Psoas muscle (tissue), 8 donors: ENCODE results near the gene KCNK4. TPM values are rescaled to one million over a fixed set of nuclear protein-coding genes. Genes with fewer than 3 reads are reported as not detected.

Experiments
- ATAC-seq, 4 donors: fragments of 200-7000 bp; cut with Tn5 transposase; one replicate each; pipeline ENCODE4 v1.9.1; 2020; ENCODE audit warnings: moderate library complexity in 3 of 4, mild to moderate bottlenecking in 2 of 4
- DNase-seq, 2 donors: peaks; one replicate each; pipeline ENCODE4 v3.0.0-alpha.2; 2020
- H3K27ac ChIP-seq: fragments of 200-600 bp; one replicate; pipeline ENCODE4 v1.8.0; 2022
- H3K27me3 ChIP-seq, 3 donors: fragments of 200-600 bp in 1 of 3; one replicate each; pipeline versions ENCODE4 v1.6.1 to v1.8.0; 2013 to 2022; ENCODE audit warnings: low read length in 2 of 3, mild to moderate bottlenecking in 2 of 3, moderate library complexity in 1 of 3; ENCODE audit not compliant: insufficient read depth in 3 of 3
- H3K36me3 ChIP-seq, 2 donors: fragments of 200-600 bp in 1 of 2; one replicate each; pipeline versions ENCODE4 v1.6.1 to v1.8.0; 2013 to 2022; ENCODE audit warnings: low read depth in 1 of 2, mild to moderate bottlenecking in 1 of 2, moderate library complexity in 1 of 2; ENCODE audit not compliant: insufficient read depth in 1 of 2
- H3K4me1 ChIP-seq: fragments of 200-600 bp; one replicate; pipeline ENCODE4 v1.8.0; 2022
- H3K4me3 ChIP-seq: fragments of 200-600 bp; one replicate; pipeline ENCODE4 v1.8.0; 2022; ENCODE audit warnings: mild to moderate bottlenecking
- H3K9me3 ChIP-seq: fragments of 200-600 bp; one replicate; pipeline ENCODE4 v1.8.0; 2022
- WGBS, 3 donors: extraction: QIAGEN DNeasy Blood & Tissue Kit; methylation state at CpG; one replicate each; pipeline versions ENCODE4 v1.1.6 to v1.1.7; 2013; 5-methylcytosine and 5-hydroxymethylcytosine counted together
- intact Hi-C, 2 donors: fragments of 100-400 bp; cut with DNase I; formaldehyde crosslinking; loops; one replicate each; pipeline versions ENCODE4 v1.11.0 to v1.14.2; 2022
- polyA plus RNA-seq, 3 donors: library from polyadenylated mRNA; stranded (reverse); fragments of 200-250 nt; gene quantifications; one replicate each; pipeline ENCODE4 v1.2.3, GENCODE V29; 2013
- total RNA-seq, 4 donors: library from RNA; stranded (reverse); fragmentation: NEBNext Ultra II Directional in 2 of 4; extraction: Animal tissue kit (Norgen Biotek cat#: 25700) in 2 of 4; gene quantifications; one replicate each; pipeline versions ENCODE4 v1.2.1 to v1.2.4, GENCODE V29; 2021 to 2023
- TF ChIP-seq, protein P1 (sequence below): fragments of 200-600 bp; IDR thresholded peaks from one replicate; pipeline ENCODE4 v1.8.0; 2022; ENCODE audit warnings: antibody characterized with exemption
- donor health status: healthy with polysubstance abuse.
- donor health status: DM: no; HTN: no; CAD: no; lungs with moderate emphysema.
- donor health status: Bipolar disorder and iron deficiency.
- donor health status: healthy.
- donor health status: DM: yes; HTN: yes; CAD: no.
- donor health status: DM: no; HTN: no; CAD: no.
- donor health status: DM: no; HTN: no; CAD: no.
- donor health status: DM: yes; HTN: yes; CAD: no.

Gene KCNK4
- total and polyA plus RNA-seq, 7 donors: not detected

DNA sequence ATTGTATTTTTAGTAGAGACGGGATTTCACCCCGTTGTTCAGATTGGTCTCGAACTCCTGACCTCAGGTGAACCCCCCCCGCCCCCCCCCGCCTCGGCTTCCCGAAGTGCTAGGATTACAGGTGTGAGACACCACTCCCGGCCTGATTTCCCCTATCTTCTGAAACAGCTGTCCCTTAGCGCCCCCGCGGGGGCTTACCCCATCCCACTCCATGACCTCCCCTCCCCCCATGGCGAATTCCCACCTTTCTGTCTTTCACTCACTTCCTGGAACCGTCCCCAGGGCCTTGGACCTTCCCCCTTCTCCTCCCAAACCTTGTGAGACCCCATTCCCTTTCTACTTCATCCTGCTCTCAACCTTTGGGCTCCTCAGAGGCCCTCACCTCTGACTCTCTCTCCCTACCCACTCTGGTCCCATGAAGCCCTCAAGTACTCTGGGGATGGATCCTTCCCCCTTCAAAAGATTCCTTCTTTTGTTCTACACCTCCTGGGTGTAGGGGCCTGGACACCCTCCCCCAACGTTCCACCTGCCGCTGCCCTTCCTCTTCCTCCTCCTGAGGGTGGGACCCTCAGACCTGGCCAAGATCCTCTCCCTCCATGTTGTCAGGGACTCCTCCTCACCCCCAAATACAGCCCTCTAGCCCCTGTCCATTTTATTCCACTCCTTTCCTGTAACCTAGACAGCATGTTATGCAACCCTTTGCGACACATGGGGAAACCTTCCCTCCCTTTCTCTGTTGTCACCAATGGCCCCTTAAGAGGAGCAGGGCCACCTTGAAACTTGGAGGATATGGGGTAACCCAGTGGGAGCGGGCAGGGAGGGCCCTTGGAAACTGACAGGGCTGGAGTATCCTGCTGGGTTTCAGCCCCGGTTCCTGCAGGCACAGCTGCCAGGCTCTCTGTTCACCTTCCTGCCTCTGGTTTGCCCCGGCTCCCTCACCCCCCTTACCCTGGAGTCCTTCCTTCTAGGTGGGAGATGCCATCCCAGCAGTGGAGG, 28.0 kb downstream of the KCNK4 start:
- no peaks in the 10 kb centered on the region for H3K9me3 ChIP-seq
- ATAC-seq (no peak), DNase-seq (no peak)
- peaks cover 8 to 43% of the 10 kb centered on the region in 2 donors for H3K36me3 ChIP-seq
- TF ChIP-seq, protein P1, sequence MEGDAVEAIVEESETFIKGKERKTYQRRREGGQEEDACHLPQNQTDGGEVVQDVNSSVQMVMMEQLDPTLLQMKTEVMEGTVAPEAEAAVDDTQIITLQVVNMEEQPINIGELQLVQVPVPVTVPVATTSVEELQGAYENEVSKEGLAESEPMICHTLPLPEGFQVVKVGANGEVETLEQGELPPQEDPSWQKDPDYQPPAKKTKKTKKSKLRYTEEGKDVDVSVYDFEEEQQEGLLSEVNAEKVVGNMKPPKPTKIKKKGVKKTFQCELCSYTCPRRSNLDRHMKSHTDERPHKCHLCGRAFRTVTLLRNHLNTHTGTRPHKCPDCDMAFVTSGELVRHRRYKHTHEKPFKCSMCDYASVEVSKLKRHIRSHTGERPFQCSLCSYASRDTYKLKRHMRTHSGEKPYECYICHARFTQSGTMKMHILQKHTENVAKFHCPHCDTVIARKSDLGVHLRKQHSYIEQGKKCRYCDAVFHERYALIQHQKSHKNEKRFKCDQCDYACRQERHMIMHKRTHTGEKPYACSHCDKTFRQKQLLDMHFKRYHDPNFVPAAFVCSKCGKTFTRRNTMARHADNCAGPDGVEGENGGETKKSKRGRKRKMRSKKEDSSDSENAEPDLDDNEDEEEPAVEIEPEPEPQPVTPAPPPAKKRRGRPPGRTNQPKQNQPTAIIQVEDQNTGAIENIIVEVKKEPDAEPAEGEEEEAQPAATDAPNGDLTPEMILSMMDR: no peak
- H3K4me1 ChIP-seq: peaks cover 8% of the 10 kb centered on the region
- peak overlapping the region; percentile 86 for H3K4me3 ChIP-seq
- H3K27ac ChIP-seq: peak overlapping the region; percentile 99
- no peaks in the 10 kb centered on the region for H3K27me3 ChIP-seq
- intact Hi-C loops: loop anchor here in 1 of 2 donors (2.0 kb wide), 1 partner anchor 36 kb away; no protein-coding TSS in a partner anchor
- 25 to 30% (median 28%) methylated on average over 17 to 19 of the region's 19 CpGs for WGBS, 3 donors

DNA sequence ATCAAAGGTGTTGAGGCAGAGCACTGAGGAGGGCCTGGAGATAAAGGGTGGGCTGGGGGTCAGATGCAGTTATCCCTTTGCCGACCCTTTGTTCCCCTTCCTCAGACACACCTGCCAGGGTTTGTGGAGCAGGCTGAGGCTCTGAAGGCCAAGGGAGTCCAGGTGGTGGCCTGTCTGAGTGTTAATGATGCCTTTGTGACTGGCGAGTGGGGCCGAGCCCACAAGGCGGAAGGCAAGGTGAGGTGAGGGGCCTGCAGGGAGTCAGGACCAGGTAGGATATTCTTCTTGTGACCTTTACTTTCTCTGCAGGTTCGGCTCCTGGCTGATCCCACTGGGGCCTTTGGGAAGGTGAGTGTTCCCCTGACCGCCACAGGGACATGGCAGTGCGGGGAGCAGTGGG, 29.5 kb downstream of the KCNK4 start:
- intact Hi-C loops: loop anchor here in 1 of 2 donors (5.0 kb wide), 1 partner anchor 37 kb away; the partner anchor contains the start of gene RPS6KA4
- Histone ChIP-seq H3K27me3 (no peaks in the 10 kb centered on the region), H3K36me3 (peaks cover 4 to 28% of the 10 kb centered on the region in 2 donors), H3K4me1 (peaks cover 7% of the 10 kb centered on the region), H3K4me3 (no peak overlapping the region), H3K27ac (no peak overlapping the region), H3K9me3 (no peaks in the 10 kb centered on the region)
- ATAC-seq (no peak), DNase-seq (no peak)
- TF ChIP-seq, protein P1: no peak
- 91 to 93% (median 91%) methylated on average over 7 of the region's 7 CpGs for WGBS, 3 donors

DNA sequence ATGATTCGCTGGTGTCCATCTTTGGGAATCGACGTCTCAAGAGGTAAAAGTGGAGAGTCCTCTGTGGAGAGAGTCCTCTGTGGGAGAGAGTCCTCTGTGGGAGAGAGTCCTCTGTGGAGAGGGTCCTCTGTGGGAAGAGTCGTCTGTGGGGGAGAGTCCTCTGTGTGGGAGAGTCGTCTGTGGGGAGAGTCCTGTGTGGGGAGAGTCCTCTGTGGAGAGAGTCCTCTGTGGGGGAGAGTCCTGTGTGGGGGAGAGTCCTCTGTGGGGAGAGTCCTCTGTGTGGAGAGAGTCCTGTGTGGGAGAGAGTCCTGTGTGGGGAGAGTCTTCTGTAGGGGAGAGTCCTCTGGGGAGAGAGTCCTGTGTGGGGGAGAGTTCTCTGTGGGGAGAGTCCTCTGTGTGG, 29.9 kb downstream of the KCNK4 start:
- ATAC-seq (no peak), DNase-seq (no peak)
- H3K27ac ChIP-seq: no peak overlapping the region
- WGBS, 3 donors: 79 to 96% (median 86%) methylated on average over 5 of the region's 5 CpGs
- no peaks in the 10 kb centered on the region for H3K9me3 ChIP-seq
- intact Hi-C loops: loop anchor here in 1 of 2 donors (5.0 kb wide), 1 partner anchor 36 kb away; the partner anchor contains the start of gene RPS6KA4
- H3K4me3 ChIP-seq: no peak overlapping the region
- peaks cover 4 to 23% of the 10 kb centered on the region in 2 donors for H3K36me3 ChIP-seq
- peaks cover 7% of the 10 kb centered on the region for H3K4me1 ChIP-seq
- TF ChIP-seq, protein P1: no peak
- H3K27me3 ChIP-seq: no peaks in the 10 kb centered on the region

DNA sequence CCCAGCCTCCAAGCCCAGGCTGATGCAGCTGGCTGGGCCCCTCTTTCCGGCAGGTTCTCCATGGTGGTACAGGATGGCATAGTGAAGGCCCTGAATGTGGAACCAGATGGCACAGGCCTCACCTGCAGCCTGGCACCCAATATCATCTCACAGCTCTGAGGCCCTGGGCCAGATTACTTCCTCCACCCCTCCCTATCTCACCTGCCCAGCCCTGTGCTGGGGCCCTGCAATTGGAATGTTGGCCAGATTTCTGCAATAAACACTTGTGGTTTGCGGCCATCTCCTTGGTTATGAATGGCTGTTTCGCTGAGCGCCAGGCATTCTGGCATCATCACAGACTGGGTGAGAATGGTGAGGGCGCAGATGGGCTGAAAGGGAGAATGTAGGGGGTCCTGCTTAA, 30.4 kb downstream of the KCNK4 start:
- Histone ChIP-seq H3K36me3 (peaks cover 4 to 19% of the 10 kb centered on the region in 2 donors), H3K9me3 (no peaks in the 10 kb centered on the region), H3K27ac (no peak overlapping the region), H3K4me1 (peaks cover 4% of the 10 kb centered on the region), H3K4me3 (no peak overlapping the region), H3K27me3 (no peaks in the 10 kb centered on the region)
- no peak for DNase-seq
- ATAC-seq: no peak
- intact Hi-C loops: loop anchor here in 1 of 2 donors (5.0 kb wide), 1 partner anchor 36 kb away; the partner anchor contains the start of gene RPS6KA4
- TF ChIP-seq, protein P1: no peak
- WGBS, 3 donors: 85 to 95% (median 91%) methylated on average over 5 of the region's 5 CpGs
